Upper lobe of left lung (tissue), 4 donors: ENCODE measurements around the gene TTC12.

Source experiments
- POLR2A ChIP-seq, 4 donors: fragments of 450-650 bp; IDR thresholded peaks; one replicate each; pipeline ENCODE4 v1.5.1; 2016 to 2017; ENCODE audit warnings: antibody characterized with exemption in 4 of 4, mild to moderate bottlenecking in 2 of 4
- POLR2AphosphoS5 ChIP-seq, 2 donors: sonication (generic); formaldehyde crosslinking; IDR thresholded peaks; one replicate each; pipeline ENCODE4 v1.5.1; 2017; ENCODE audit warnings: antibody characterized with exemption in 2 of 2
- TF ChIP-seq, protein P1 (sequence below), 6 experiments: fragments of 450-650 bp in 4 of 6; fragments of 200-600 bp in 2 of 6; sonication (generic) in 2 of 6; IDR thresholded peaks; one replicate each; pipeline ENCODE4 v1.5.1; 2016 to 2019; ENCODE audit warnings: antibody characterized with exemption in 6 of 6

DNA sequence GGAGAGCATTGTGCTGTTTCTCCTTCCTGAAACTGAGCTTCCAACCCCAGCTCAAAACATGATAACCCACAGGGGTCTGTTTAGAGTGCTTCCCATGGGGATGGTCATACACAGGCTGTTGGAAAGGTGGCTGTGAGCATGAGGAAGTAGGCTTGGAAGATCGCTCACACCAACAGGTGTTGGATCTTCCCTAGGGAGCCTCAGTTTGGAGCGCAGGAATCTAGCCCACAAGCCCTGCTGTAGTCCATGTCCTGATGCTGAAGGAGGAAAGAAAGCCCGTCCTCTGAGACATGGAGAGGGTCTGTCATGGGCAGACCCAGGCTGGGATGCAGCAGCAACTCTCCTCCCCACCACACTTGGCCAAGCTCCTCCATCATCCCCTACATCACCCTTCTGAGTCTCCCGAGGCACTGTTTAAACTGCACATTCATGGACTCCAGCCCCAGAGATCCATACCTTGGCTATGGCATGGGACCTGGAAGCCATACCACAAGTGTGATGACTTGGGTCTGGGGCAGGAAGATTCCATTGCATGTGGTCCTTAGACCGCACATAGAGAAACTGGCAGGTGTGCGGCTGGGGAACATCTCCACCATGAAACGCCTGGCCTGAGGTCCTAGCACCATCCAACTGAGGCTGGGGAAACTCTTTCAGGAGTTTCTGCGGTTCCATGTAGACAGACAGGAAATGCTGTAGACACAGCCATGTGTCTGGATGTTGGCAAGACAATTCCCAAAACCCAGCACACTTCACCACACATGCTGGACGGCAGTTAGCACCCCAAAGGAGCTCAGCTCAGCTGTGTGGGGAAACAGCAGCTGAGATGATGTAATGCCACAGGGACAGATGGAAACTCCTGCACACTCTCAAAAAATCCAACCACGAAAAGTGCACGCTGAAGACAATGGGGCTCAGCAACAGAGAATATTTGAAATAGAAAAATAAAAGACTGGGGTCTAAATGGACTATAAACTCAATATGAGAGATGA is 27.6 kb upstream of the TTC12 start:
- TF ChIP-seq, protein P1, sequence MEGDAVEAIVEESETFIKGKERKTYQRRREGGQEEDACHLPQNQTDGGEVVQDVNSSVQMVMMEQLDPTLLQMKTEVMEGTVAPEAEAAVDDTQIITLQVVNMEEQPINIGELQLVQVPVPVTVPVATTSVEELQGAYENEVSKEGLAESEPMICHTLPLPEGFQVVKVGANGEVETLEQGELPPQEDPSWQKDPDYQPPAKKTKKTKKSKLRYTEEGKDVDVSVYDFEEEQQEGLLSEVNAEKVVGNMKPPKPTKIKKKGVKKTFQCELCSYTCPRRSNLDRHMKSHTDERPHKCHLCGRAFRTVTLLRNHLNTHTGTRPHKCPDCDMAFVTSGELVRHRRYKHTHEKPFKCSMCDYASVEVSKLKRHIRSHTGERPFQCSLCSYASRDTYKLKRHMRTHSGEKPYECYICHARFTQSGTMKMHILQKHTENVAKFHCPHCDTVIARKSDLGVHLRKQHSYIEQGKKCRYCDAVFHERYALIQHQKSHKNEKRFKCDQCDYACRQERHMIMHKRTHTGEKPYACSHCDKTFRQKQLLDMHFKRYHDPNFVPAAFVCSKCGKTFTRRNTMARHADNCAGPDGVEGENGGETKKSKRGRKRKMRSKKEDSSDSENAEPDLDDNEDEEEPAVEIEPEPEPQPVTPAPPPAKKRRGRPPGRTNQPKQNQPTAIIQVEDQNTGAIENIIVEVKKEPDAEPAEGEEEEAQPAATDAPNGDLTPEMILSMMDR (IDR thresholded peaks at IDR 0.05): no peak
- no peak for TF ChIP-seq POLR2A (IDR thresholded peaks at IDR 0.05)
- TF ChIP-seq POLR2AphosphoS5 (IDR thresholded peaks at IDR 0.05): no peak
